Glutamatergic neuron (in vitro differentiated cells): Measurements from ENCODE around the gene PAX9. TPM values are rescaled to one million over a fixed set of nuclear protein-coding genes. Genes with fewer than 3 reads are reported as not detected.

Source experiments
- DNase-seq: peaks from one replicate; pipeline ENCODE4 v3.0.0; 2022
- H3K27ac Mint-ChIP-seq: one replicate; pipeline ENCODE4 v1.8.0; 2020; ENCODE audit warnings: mild to moderate bottlenecking, mixed read lengths, inconsistent platforms; ENCODE audit not compliant: unreplicated experiment
- H3K27me3 Mint-ChIP-seq: one replicate; pipeline ENCODE4 v1.8.0; 2020; ENCODE audit warnings: mild to moderate bottlenecking, moderate library complexity, mixed read lengths, inconsistent platforms; ENCODE audit not compliant: unreplicated experiment
- H3K36me3 Mint-ChIP-seq: one replicate; pipeline ENCODE4 v1.8.0; 2020; ENCODE audit warnings: mild to moderate bottlenecking, mixed read lengths, inconsistent platforms; ENCODE audit not compliant: unreplicated experiment
- H3K4me1 Mint-ChIP-seq: one replicate; pipeline ENCODE4 v1.8.0; 2020; ENCODE audit warnings: mild to moderate bottlenecking, low read depth, mixed read lengths, inconsistent platforms; ENCODE audit not compliant: unreplicated experiment
- H3K4me3 Mint-ChIP-seq: one replicate; pipeline ENCODE4 v1.8.0; 2020; ENCODE audit warnings: mild to moderate bottlenecking, mixed read lengths, inconsistent platforms; ENCODE audit not compliant: unreplicated experiment
- H3K9me3 Mint-ChIP-seq: one replicate; pipeline ENCODE4 v1.8.0; 2020; ENCODE audit warnings: mild to moderate bottlenecking, moderate library complexity, mixed read lengths, inconsistent platforms; ENCODE audit not compliant: unreplicated experiment
- total RNA-seq: library from RNA; stranded (reverse); fragmentation: NEBNext Ultra II Directional; extraction: Animal tissue kit (Norgen Biotek cat#: 25700); gene quantifications from one replicate; pipeline ENCODE4 v1.2.1, GENCODE V29; 2021; ENCODE audit not compliant: unreplicated experiment
- TF ChIP-seq, protein P1 (sequence below): fragments of 200-600 bp; sonication (generic); IDR thresholded peaks from one replicate; pipeline ENCODE4 v1.5.0; 2021; ENCODE audit not compliant: partially characterized antibody, unreplicated experiment

The PAX9 gene
- total RNA-seq, 1 donor from 2014 or later, result not detected

DNA sequence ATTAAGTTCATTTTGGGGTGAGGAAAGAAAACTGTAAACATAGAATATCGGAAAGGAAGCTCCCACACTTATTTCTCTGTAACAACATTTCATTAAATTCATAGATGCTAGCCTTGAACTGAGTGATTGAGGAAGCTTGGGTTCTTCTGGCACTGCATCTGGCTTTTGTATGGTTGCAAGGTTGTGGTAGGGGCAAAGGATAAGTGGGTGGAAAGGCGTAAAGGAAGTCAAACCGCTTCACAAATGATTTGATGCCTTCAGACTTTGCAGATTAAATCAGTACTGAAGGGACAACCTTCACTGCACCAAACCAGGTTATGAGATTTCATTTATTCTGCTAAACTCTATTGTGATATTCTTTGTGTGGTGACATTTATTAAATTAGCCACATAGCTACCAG is 28.1 kb upstream of the PAX9 start:
- H3K4me1 Mint-ChIP-seq, result no peaks in the 10 kb centered on the region
- H3K36me3 Mint-ChIP-seq, result peaks cover 5% of the 10 kb centered on the region
- peaks cover 4% of the 10 kb centered on the region for H3K27me3 Mint-ChIP-seq
- H3K27ac Mint-ChIP-seq, result no peak overlapping the region
- H3K4me3 Mint-ChIP-seq, result no peak overlapping the region
- DNase-seq, result no peak
- TF ChIP-seq, protein P1, sequence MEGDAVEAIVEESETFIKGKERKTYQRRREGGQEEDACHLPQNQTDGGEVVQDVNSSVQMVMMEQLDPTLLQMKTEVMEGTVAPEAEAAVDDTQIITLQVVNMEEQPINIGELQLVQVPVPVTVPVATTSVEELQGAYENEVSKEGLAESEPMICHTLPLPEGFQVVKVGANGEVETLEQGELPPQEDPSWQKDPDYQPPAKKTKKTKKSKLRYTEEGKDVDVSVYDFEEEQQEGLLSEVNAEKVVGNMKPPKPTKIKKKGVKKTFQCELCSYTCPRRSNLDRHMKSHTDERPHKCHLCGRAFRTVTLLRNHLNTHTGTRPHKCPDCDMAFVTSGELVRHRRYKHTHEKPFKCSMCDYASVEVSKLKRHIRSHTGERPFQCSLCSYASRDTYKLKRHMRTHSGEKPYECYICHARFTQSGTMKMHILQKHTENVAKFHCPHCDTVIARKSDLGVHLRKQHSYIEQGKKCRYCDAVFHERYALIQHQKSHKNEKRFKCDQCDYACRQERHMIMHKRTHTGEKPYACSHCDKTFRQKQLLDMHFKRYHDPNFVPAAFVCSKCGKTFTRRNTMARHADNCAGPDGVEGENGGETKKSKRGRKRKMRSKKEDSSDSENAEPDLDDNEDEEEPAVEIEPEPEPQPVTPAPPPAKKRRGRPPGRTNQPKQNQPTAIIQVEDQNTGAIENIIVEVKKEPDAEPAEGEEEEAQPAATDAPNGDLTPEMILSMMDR, result no peak
- no peaks in the 10 kb centered on the region for H3K9me3 Mint-ChIP-seq

DNA sequence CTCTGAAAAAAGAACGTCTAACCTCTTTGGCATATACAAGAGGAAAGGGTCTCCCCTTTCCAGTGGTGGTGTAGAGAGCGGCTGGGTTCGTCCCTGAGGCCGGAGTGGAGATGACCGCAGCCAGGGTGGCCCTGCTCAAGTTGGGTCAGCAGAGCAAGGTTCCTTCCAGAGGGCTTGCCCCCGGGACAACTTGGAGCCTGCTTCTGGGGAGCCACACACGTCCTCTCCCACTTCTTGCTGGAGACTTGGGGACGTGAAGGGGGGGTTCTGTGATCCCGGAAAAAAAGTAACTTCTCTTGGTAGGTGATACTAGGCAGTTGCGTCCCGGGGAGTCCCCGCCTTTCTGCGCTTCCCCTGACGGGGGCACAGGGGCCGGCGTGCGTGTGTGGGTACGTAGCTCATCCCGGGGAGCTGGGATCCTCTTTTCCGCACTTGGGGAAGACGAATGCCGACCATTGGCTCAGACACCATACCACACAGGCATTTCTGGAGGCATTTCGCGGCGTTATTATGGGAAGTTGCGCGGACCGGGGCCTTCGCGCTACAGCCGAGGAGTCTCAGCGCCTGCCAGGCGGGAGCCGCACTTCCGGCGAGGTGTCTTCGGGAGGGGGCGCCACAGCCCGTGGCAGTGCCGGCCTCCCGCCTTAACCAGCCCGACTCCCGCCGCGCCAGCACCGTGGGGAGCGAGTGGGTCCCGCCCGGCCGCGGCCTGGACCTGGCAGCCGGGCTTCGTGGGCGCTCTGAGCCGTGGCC is 14.8 kb upstream of the PAX9 start:
- DNase-seq, result no peak
- TF ChIP-seq, protein P1, result no peak
- no peaks in the 10 kb centered on the region for H3K9me3 Mint-ChIP-seq
- H3K27me3 Mint-ChIP-seq, result peaks cover 12% of the 10 kb centered on the region
- H3K4me3 Mint-ChIP-seq, result peak overlapping the region; percentile 80
- H3K4me1 Mint-ChIP-seq, result peaks cover 4% of the 10 kb centered on the region
- no peaks in the 10 kb centered on the region for H3K36me3 Mint-ChIP-seq
- no peak overlapping the region for H3K27ac Mint-ChIP-seq

DNA sequence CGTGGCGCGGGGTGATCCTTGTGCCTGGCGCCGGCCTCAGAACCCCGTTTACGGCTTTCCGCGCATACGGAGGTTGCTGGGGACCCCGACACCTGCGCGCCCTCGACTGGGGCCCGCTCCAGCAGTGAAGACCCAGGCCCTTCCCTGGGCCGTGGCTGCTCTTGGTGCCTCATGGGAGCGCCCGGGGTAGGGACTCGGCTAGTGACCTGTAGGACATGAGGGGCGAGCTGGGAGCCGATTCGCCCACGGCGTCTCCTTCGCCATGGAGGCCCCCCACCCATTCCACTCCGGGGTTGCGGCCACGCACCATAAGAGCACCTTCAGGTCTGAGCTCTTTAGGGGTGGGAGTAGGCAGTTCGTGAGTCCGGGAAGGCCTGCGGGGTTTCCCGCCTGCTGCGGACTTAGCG is 14.2 kb upstream of the PAX9 start:
- Mint-ChIP-seq H3K4me1 (peaks cover 4% of the 10 kb centered on the region), H3K9me3 (no peaks in the 10 kb centered on the region), H3K27me3 (peaks cover 12% of the 10 kb centered on the region), H3K27ac (no peak overlapping the region), H3K36me3 (no peaks in the 10 kb centered on the region), H3K4me3 (peak overlapping the region; percentile 84)
- TF ChIP-seq, protein P1, result no peak
- DNase-seq, result no peak

DNA sequence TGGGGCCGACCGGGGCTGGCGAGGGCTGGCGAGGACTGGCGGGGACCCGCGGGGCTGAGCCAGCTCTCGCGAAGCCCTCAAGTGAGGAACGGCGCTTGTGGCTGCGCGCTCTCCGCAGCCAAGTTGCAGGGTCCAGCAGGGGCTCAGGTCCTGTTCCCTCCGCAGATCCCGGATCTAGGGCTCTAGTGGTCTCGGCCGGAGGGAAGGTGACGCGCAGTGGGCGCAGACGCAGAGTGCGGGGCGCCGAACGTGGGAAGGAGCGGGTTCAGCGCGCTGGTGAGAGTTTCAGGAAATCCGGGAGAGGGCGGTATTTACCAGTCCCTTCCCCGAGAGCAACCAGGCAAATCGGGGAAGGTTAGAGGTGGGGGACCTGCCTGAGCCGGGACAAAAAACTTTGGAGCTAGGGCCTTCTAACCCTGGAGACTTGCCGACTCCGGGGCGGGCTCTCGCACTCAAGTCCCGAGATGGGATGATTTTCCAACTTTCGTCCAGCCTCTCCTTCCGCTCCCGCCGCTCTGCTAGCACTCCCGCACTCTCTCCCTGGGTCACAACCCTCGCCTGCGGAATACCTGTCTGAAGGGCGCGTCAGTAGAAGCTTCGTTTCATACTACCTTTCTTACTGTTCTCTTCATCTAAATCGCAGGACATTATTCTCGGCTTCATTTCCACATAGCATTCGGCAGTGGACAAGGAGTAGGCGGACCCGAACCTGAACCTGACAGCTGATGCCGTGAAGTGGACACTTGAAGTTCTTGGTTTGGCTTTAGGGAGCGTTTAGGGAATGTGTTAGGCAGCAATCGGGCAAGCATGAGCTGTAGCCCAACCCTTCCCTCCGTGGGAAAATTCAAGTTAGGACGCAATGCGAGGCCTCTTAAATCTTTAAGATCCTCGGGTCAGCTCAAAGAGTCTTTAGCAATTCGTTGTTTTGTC is 13.6 kb upstream of the PAX9 start:
- Mint-ChIP-seq H3K4me1 (peaks cover 4% of the 10 kb centered on the region), H3K27ac (no peak overlapping the region), H3K9me3 (no peaks in the 10 kb centered on the region), H3K36me3 (no peaks in the 10 kb centered on the region), H3K4me3 (peak overlapping the region; percentile 84), H3K27me3 (peaks cover 14% of the 10 kb centered on the region)
- peak; percentile 65 for DNase-seq
- TF ChIP-seq, protein P1, result peak; percentile 30
